ENCODE data around the gene C1QB.
"Not testable (repeated sequence)": the region's sequence is repeated elsewhere in the genome, so short reads cannot be mapped to it uniquely, and the experiment has no call there.

C1QB gene

DNA sequence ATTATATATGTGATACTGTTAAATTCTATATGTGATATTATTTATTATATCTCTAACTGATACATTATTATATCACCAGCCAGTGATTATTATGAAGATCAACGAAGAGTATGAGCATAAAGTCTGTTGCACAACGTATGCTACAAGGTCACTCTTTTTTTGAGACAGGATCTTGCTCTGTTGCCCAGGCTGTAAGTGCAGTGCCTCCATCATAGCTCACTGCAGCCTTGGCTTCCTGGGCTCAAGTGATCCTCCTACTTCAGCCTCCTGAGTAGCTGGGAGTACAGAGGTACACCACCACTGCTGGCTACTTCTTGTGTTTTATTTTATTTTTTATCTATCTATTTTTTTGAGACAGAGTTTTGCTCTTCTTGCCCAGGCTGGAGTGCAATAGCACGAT lies 43.6 kb downstream of the C1QB start:
- no peak for DNase-seq (ENCODE audit: low read depth in 2 of 2)

DNA sequence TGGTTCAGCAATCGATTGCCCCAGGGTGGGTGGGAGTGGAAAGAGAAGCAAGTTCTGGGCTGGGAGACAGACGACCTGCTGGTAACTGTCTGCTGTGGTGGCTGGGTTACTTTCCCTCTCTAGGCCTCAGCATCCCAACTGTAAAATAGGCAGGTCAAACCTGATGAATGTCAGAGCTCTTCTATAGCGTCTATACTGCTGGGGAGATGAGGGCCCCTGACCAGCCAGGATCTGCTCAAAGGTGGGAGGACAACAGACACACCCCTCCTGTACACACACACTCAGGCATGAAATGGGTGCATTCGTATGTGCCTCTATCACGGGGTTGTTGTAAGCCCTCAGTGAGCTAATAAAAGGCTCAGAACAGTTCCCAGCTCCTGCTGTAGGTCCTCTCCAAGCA lies 44.9 kb downstream of the C1QB start:
- DNase-seq (ENCODE audit: low read depth in 2 of 2): no peak

DNA sequence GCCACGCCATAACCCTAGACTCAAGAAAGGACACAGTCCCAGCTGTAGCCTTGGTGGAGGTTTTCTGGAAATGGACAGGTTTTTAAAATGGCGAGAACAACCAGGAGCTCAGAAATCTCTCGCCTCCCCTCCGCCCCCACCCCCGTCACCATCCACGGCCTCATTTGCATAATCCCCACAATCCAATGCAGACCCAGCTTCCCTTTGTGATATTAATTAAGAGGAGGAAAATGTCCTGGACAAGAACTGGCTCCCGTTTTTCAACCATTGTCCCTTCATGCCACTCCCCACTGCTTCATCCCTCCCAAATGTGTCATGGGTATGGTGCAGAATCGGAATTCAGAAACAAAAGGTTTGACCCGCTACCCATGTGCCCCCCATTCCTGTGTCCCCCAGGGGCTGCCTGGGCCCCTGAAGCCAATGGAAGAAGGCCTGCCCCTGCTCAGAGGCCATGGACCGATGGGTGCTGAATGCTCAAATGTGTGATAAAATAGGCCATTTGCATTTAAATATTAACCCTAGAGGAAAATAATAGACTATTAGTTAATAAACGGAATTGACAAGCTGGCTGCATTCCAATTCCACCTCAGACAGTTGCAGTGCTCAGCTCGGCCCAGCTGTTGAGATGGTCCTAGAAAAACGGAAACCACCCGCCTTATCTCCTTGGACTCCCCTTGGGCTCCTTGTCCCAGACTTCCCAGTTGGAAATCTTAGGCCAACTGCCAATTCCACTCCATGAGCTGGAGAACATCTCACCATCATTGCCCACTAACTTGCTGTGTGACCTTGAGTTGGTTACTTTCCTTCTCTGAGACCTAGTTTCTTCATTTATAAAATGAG lies 46.9 kb downstream of the C1QB start:
- no peak for DNase-seq (ENCODE audit: low read depth in 2 of 2)

DNA sequence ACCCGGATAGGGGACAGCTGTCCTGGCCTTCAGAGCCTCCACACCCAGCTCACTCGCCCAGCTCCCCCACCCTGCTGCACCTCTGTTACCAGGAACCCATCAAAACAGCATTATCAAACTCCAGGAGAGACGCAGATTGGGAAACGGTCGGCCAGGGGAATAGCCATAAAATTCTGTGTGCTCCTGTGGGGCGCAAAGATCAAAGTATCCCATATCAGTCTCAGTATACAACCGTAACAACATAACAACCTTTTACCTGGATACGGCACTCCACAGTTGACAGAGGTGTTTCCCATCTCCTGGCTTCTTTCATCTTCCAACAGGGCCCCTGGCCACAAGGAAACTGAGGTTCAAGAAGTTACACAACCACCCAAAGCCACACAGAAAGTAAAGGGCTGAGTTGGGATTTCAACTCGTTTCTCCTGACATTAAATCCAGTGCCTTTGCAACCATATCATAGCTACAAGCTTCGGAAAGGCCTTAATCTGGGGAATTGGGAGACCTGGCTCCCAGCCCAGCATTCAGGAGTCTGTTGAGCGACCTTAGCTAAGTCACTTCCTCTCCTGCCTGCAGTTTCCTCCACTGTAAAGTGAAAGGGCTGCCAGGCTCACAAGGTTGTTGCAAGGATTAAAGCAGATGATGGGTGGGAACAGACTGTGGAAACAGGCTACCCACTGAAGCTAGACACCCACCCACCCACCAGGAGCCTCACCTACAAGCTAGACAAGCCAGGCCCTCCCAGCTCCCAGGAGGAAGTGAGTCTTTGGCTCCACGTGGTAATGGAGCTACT lies 49.5 kb downstream of the C1QB start:
- no peak for DNase-seq (ENCODE audit: low read depth in 2 of 2)

DNA sequence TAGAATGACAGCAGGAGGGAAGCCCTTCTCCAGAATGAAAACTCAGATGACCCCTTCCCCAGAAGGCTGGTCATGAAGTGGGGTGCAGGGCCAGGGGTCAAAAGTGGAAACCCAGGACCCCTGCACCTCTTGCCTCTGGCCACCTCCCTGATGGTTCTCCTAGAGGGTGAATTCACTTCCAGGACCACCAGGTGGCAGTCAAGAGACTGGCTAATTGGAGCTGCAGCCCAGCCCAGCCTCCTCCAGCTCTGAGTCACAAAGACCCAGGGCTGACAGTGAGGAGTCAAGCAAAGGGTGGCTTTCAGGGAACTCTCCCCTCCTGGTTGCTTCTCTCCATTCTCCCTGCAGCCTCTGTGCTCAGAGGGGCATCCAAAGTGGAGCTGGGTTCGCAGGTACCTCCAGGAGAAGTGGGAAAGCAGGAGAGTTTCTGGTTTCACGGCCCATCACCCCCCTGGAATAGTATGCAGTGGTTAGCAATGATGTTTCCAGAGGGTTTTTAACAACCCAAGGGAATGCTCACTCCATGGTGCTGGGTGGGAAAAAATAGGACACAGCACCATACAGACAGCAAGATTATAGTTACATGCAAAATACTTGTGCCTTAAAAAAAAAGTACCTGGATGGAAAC lies 51.5 kb downstream of the C1QB start:
- DNase-seq (ENCODE audit: low read depth in 2 of 2): peak; percentile 38 to 40

DNA sequence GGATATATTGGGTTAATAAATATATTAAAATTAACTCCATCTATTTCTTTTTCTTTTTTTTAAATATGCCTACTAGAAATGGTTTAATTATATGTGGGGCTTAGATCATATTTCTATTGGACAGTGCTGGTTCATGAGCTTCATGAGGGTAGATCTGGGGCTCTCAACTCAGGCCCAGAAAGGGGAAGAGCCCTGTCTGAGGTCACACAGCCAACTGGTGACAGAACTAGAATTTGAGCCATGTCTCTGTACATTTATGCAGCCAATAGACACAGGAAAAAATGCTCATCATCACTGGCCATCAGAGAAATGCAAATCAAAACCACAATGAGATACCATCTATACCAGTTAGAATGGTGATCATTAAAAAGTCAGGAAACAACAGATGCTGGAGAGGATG lies 52.5 kb downstream of the C1QB start:
- DNase-seq (ENCODE audit: low read depth in 2 of 2): no peak

DNA sequence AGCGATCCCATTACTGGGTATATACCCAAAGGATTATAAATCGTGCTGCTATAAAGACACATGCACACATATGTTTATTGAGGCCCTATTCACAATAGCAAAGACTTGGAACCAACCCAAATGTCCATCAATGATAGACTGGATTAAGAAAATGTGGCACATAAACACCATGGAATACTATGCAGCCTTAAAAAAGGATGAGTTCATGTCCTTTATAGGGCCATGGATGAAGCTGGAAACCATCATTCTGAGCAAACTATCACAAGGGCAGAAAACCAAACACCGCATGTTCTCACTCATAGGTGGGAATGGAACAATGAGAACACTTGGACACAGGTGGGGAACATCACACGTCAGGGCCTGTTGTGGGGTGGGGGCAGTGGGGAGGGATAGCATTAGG lies 53.1 kb downstream of the C1QB start:
- not testable (repeated sequence) for DNase-seq (ENCODE audit: low read depth in 2 of 2)

DNA sequence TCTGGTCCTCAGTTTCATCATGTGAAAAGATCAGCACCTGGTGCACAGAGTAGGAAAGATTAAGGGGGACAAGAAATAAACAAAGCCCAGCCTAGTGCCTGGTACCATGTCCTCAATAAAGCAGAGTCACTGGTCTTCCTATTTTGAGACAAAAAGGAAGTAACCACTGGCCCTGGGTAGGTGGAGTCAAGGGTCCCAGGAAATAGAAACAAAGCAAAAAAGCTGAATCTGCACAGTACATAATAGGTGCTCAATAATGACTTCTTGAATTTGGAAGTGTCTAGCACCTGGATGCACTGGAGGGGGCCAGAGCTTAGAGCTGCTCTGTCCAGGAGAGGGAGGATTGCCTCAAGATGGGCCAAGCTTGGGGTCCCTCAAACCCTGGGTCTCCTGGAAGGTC lies 55.7 kb downstream of the C1QB start:
- no peak for DNase-seq (ENCODE audit: low read depth in 2 of 2)

DNA sequence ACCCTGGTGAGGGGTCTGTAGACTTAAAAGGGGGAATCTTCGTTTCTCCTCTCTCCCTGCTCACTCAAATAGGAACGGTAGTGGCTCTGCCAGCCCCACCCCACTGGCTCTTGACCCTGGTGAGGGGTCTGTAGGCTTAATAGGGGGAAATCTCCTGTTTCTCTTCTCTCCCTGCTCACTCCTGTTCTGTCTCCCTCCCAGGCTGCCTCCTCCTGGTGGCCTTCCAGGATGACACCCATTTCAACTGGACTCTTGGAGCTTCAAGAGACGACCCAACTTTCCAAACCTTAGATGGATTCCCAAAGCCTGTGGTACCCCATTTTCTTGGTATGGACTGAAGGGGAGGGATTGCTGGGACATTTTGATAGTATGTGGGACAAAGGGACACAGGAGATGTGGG lies 56.2 kb downstream of the C1QB start:
- DNase-seq (ENCODE audit: low read depth in 2 of 2): no peak

DNA sequence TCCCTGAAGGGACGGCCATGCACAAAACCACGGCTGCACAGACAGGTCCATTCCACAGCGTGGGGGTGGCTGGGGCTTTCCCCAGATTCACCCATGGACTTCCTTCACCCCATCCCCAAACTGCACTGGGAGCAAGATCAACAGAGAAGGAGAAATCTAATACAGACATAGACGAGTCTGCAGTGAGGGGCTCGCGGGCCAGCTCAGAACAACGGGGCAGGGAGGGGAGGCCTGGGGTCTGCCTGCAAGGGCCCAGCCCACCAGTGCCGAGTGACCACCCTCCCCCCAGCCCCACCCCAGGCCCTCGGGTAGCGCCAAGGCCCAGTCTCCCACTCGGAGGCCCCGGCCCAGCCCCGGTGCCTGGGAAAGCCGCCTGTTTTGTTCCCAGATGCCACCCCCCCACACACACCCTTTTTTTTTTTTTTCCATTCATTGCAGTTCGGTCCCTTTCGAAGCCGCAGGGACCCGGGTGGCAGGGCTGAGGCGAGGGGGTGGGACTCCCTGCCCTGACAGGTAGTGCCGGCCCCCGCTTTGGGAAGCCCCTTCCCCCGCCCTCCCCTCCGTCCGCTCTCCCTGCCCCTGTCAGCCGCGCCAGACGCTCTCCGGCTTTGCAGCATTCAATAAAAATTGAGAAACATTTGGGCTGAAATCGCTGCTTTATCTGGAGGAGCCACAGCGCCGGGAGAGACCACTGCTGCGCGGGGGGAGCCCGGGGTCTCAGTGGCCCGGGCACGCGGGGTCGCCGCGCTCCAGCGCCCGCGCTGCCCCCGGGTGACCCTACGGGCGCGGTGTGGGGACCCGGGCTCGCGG lies 57.1 kb downstream of the C1QB start:
- no peak for DNase-seq (ENCODE audit: low read depth in 2 of 2)

DNA sequence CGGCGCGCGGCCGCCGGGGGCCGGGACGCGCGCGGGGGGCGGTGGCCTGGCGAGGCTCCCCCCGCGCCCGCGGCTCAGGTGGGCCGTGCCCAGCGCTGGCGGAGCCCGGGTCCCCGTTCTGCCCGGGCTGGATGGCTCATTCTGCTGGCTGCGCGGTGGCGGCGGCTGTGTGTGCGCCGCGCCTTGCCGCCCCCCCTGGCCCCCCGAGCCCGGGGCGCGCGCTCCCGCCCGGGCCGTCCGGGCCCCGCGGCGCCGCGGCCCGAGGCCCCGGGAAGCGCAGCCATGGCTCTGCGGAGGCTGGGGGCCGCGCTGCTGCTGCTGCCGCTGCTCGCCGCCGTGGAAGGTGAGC lies 57.6 kb downstream of the C1QB start, which contains the start of gene EPHB2:
Gene EPHB2, plus strand, starts transcription at position 139 of the 349 bp plus-strand sequence. Its CDS starts 144 bp downstream, at position 283.
- no peak for DNase-seq (ENCODE audit: low read depth in 2 of 2)

DNA sequence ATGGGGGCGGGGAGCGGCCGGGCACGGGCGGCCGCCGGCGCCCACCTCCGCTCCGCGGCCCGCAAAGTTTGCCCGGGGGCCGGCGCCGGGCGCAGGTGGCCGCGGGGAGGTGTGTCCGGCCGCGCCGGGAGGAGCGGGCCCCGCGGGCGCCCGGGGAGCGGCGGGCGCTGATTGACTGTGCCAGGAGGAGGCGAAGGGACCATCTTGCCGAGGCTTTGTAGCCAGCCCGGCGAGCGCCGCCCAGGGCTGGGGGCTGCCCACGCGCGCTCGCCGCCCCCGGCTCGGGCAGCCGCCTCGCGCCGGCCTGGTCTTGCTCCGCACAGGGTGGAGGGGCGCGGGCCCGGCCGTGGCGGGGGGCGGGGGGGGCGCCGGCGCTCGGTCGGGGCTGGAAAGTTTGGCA lies 58.0 kb downstream of the C1QB start:
- DNase-seq (ENCODE audit: low read depth in 2 of 2): no peak

Measured in stimulated activated CD8-positive, alpha-beta memory T cell treated with anti-CD3 and anti-CD28 coated beads, Interleukin-2, amount 100 ng/mL, for 1 hour (primary cell).